ENCODE results near the gene TXNDC2. TPM values are rescaled to one million over a fixed set of nuclear protein-coding genes. Genes with fewer than 3 reads are reported as not detected.

TXNDC2 gene
- total and polyA plus RNA-seq, 9 of the 15 experiments (the other 6 are each of a cell fraction or from before 2014, with no cell fraction given): 1.2 to 4.9 (median 2.3) TPM

DNA sequence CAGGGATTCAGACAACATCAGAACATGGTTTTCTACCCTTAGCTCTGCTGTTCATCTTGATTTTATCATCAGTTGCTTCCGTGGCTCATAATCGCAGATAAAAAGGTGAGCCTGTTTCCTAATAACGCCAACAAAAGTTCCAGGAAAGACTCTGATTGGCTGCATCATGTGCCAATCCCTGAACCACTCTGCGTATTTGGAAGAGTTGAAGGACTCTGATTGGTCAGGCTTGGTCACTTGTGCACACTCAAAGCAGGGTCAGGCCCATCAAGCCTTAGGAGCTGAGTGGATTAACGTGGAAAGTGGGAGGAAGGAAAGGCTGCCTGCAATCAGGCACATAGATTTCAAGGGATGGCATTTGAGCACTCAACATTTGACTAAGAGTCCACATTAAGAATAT is 11.4 kb downstream of the TXNDC2 start:
- H3K4me1 ChIP-seq (replicated peaks in 1 of 2; ENCODE audit: control insufficient read depth in 2 of 2, insufficient read depth in 2 of 2, low read length in 2 of 2): peaks cover 26 to 62% of the 10 kb centered on the region in 2 experiments
- no peak overlapping the region for H3K4me3 ChIP-seq
- FAIRE-seq (peak; percentile 42), DNase-seq (ENCODE audit: extremely low read depth in 1 of 4, low spot score in 3 of 4) (peak; percentile 59 to 66 (median 63)), ATAC-seq (0 out of 3 replicates have a peak, but pooled peaks have one; percentile 7)
- H3K27ac ChIP-seq (ENCODE audit: extremely low read depth, low read depth, low read length): peak overlapping the region; percentile 7; the same call in 2 of the 3 replicates
- no peaks in the 10 kb centered on the region; the same call in 2 of the 3 replicates for H3K79me2 ChIP-seq (ENCODE audit: control insufficient read depth, insufficient read depth, low read length)
- no peaks in the 10 kb centered on the region for H3K27me3 ChIP-seq (ENCODE audit: control insufficient read depth in 2 of 2, insufficient read depth in 2 of 2, low read length in 2 of 2)
- in situ Hi-C loops (cut with MboI) (no loop called here), intact Hi-C loops (cut with micrococcal nuclease) (no loop called here)
- H3K9me3 ChIP-seq (replicated peaks; ENCODE audit: control insufficient read depth, insufficient read depth, low read depth, low read length): no peaks in the 10 kb centered on the region
- H3K4me2 ChIP-seq (ENCODE audit: insufficient read depth, low read length): no peak overlapping the region
- H2AFZ ChIP-seq (ENCODE audit: low read depth, low read length): peak overlapping the region; percentile 34
- H4K20me1 ChIP-seq (replicated peaks; ENCODE audit: control insufficient read depth, insufficient read depth, low read length): no peaks in the 10 kb centered on the region
- POLR2A ChIA-PET: interaction anchor here (1.0 to 2.6 kb wide), 3 partner anchors 9 to 98 kb away, joined by 3 to 12 read pairs (median 3); no protein-coding TSS in a partner anchor
- no peak overlapping the region for H3K9ac ChIP-seq (ENCODE audit: insufficient read depth in 1 of 2, low read depth in 2 of 2, low read length in 2 of 2)
- WGBS (ENCODE audit: insufficient coverage, low coverage, missing lambda C conversion rate): 40% methylated on average over 5 of the region's 5 CpGs
- BruUV-seq (replicated peaks): no TSS peak
- no peaks in the 10 kb centered on the region; the same call in 2 of the 3 replicates for H3K36me3 ChIP-seq (ENCODE audit: control insufficient read depth, insufficient read depth, low read length)
- no peaks in the 10 kb centered on the region for H3K9me1 ChIP-seq (ENCODE audit: control insufficient read depth, insufficient read depth, low read length)
- CTCF ChIA-PET (ENCODE audit: low intra/inter-chr PET ratio): no interaction called here
- TF ChIP-seq, protein P1, sequence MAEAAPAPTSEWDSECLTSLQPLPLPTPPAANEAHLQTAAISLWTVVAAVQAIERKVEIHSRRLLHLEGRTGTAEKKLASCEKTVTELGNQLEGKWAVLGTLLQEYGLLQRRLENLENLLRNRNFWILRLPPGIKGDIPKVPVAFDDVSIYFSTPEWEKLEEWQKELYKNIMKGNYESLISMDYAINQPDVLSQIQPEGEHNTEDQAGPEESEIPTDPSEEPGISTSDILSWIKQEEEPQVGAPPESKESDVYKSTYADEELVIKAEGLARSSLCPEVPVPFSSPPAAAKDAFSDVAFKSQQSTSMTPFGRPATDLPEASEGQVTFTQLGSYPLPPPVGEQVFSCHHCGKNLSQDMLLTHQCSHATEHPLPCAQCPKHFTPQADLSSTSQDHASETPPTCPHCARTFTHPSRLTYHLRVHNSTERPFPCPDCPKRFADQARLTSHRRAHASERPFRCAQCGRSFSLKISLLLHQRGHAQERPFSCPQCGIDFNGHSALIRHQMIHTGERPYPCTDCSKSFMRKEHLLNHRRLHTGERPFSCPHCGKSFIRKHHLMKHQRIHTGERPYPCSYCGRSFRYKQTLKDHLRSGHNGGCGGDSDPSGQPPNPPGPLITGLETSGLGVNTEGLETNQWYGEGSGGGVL (CRISPR knock-in tag; IDR thresholded peaks at IDR 0.05): no peak
- TF ChIP-seq LCOR (CRISPR knock-in tag; IDR thresholded peaks at IDR 0.05) (0 out of 2 replicates have a peak, but pooled peaks have one; percentile 36), NFYB (IDR thresholded peaks at IDR 0.05; ENCODE audit: extremely low read depth, insufficient read length) (peak; percentile 61), ZNF311 (CRISPR knock-in tag; IDR thresholded peaks at IDR 0.05) (0 out of 2 replicates have a peak, but pooled peaks have one; percentile 33), ETV1 (tag; conservative IDR thresholded peaks at IDR 0.05; ENCODE audit: low read depth) (0 out of 2 replicates have a peak, but pooled peaks have one; percentile 5), HLTF (IDR thresholded peaks at IDR 0.05) (no peak), CXXC5 (CRISPR knock-in tag; IDR thresholded peaks at IDR 0.05) (peak; percentile 35), SP2 (IDR thresholded peaks at IDR 0.05; ENCODE audit: extremely low read depth, low read depth, low read length, poor library complexity, severe bottlenecking) (peak; percentile 18), RNF2 (IDR thresholded peaks at IDR 0.05) (no peak), WHSC1 (IDR thresholded peaks at IDR 0.05; ENCODE audit: low read length) (peak; percentile 49), ZKSCAN8 (CRISPR knock-in tag; IDR thresholded peaks at IDR 0.05) (0 out of 2 replicates have a peak, but pooled peaks have one; percentile 6)
- TF ChIP-seq, protein P2, sequence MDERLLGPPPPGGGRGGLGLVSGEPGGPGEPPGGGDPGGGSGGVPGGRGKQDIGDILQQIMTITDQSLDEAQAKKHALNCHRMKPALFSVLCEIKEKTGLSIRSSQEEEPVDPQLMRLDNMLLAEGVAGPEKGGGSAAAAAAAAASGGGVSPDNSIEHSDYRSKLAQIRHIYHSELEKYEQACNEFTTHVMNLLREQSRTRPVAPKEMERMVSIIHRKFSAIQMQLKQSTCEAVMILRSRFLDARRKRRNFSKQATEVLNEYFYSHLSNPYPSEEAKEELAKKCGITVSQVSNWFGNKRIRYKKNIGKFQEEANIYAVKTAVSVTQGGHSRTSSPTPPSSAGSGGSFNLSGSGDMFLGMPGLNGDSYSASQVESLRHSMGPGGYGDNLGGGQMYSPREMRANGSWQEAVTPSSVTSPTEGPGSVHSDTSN (CRISPR knock-in tag; IDR thresholded peaks at IDR 0.05; ENCODE audit: low read depth): no peak
- TF ChIP-seq, protein P2 (tag; conservative IDR thresholded peaks at IDR 0.05; ENCODE audit: low read depth): peak; percentile 53
- TF ChIP-seq, protein P3, sequence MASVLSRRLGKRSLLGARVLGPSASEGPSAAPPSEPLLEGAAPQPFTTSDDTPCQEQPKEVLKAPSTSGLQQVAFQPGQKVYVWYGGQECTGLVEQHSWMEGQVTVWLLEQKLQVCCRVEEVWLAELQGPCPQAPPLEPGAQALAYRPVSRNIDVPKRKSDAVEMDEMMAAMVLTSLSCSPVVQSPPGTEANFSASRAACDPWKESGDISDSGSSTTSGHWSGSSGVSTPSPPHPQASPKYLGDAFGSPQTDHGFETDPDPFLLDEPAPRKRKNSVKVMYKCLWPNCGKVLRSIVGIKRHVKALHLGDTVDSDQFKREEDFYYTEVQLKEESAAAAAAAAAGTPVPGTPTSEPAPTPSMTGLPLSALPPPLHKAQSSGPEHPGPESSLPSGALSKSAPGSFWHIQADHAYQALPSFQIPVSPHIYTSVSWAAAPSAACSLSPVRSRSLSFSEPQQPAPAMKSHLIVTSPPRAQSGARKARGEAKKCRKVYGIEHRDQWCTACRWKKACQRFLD (CRISPR knock-in tag; IDR thresholded peaks at IDR 0.05): 0 out of 2 replicates have a peak, but pooled peaks have one; percentile 31
- TF ChIP-seq, protein P4, sequence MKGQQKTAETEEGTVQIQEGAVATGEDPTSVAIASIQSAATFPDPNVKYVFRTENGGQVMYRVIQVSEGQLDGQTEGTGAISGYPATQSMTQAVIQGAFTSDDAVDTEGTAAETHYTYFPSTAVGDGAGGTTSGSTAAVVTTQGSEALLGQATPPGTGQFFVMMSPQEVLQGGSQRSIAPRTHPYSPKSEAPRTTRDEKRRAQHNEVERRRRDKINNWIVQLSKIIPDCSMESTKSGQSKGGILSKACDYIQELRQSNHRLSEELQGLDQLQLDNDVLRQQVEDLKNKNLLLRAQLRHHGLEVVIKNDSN (CRISPR knock-in tag; IDR thresholded peaks at IDR 0.05): peak; percentile 62

Measured in K562 (cell line).